A549 (cell line): Measurements from ENCODE around the gene OSBPL3. TPM values are rescaled to one million over a fixed set of nuclear protein-coding genes. Genes with fewer than 3 reads are reported as not detected.
A peak's percentile ranks its signal among the peaks of the same experiment; 100 is the strongest.

Source experiments
- ATAC-seq, 2 experiments: fragments of 200-7000 bp in 1 of 2; fragments of >200 bp in 1 of 2; cut with Nextera tagmentation in 1 of 2; cut with Tn5 transposase in 1 of 2; 3 replicates each; pipeline versions ENCODE4 v1.8.0 to v1.9.1; 2018 to 2020; ENCODE audit warnings: mild to moderate bottlenecking in 1 of 2, moderate library complexity in 1 of 2
- CTCF ChIA-PET: fragments of 300-600 bp; sonication (Branson Sonifier 250); formaldehyde crosslinking; extraction: SDS; loops from one replicate; lab custom pipeline; 2021; ENCODE audit warnings: antibody characterized with exemption, inconsistent platforms; lab: Yijun Ruan, JAX
- POLR2A ChIA-PET: fragments of 350-600 bp; formaldehyde crosslinking; extraction: SDS; loops from one replicate; lab custom pipeline; 2021; ENCODE audit warnings: antibody characterized with exemption, inconsistent platforms; lab: Yijun Ruan, JAX
- DNase-seq, 2 experiments: peaks; one replicate each; pipeline versions ENCODE4 v3.0.0 to v3.0.0-alpha.2; 2011 to 2016; ENCODE audit warnings: low read depth in 1 of 2, low spot score in 1 of 2
- FAIRE-seq: peaks from 2 replicates; lab custom pipeline; 2011; peaks lifted over from hg19 to GRCh38; lab: Jason Lieb, UNC
- H3K27ac ChIP-seq, 2 experiments: fragments of >200 bp; sonication (Bioruptor Twin); formaldehyde crosslinking; 3 replicates each; pipeline ENCODE4 v1.5.1; 2016 to 2017
- H3K4me1 ChIP-seq: fragments of >200 bp; sonication (Bioruptor Twin); formaldehyde crosslinking; 3 replicates; pipeline ENCODE4 v1.6.1; 2016
- H3K4me2 ChIP-seq: fragments of >200 bp; sonication (Bioruptor Twin); formaldehyde crosslinking; 3 replicates; pipeline ENCODE4 v1.6.1; 2016
- H3K4me3 ChIP-seq: fragments of >200 bp; sonication (Bioruptor Twin); formaldehyde crosslinking; 3 replicates; pipeline ENCODE4 v1.5.1; 2016
- H3K9me3 ChIP-seq: fragments of >200 bp; sonication (Bioruptor Twin); formaldehyde crosslinking; 3 replicates; pipeline ENCODE4 v1.6.1; 2016
- CBX2 ChIP-seq: fragments of 200-600 bp; sonication (generic); IDR thresholded peaks from 2 replicates; pipeline ENCODE4 v1.6.1; 2016; ENCODE audit warnings: low read depth, mild to moderate bottlenecking, borderline replicate concordance
- CHD4 ChIP-seq: fragments of 200-600 bp; sonication (generic); IDR thresholded peaks from 2 replicates; pipeline ENCODE4 v1.6.1; 2016; ENCODE audit warnings: antibody characterized with exemption, mild to moderate bottlenecking, borderline replicate concordance
- EP300 ChIP-seq, 2 experiments: fragments of >200 bp; sonication (Bioruptor Twin); formaldehyde crosslinking; IDR thresholded peaks; 2 replicates in 1 of 2; 3 replicates in 1 of 2; pipeline ENCODE4 v1.6.1; 2016 to 2017
- ESRRA ChIP-seq: fragments of 150-350 bp; IDR thresholded peaks from 2 replicates; pipeline ENCODE4 v1.6.1; 2014; ENCODE audit warnings: mild to moderate bottlenecking, low read length, borderline replicate concordance
- FOSB ChIP-seq: fragments of 250-450 bp; sonication (Bioruptor Pico); IDR thresholded peaks from 2 replicates; pipeline ENCODE4 v1.5.0; 2020; ENCODE audit warnings: mild to moderate bottlenecking, moderate library complexity
- GATA3 ChIP-seq: IDR thresholded peaks from 2 replicates; pipeline ENCODE4 v1.6.1; 2012; ENCODE audit warnings: borderline replicate concordance
- HEYL ChIP-seq: fragments of 250-450 bp; sonication (Bioruptor Pico); IDR thresholded peaks from 2 replicates; pipeline ENCODE4 v1.8.0; 2021; ENCODE audit warnings: mild to moderate bottlenecking, moderate library complexity
- HMGXB4 ChIP-seq: fragments of 250-450 bp; sonication (Bioruptor Pico); IDR thresholded peaks from 2 replicates; pipeline ENCODE4 v1.5.0; 2021; ENCODE audit warnings: mild to moderate bottlenecking, moderate library complexity, borderline replicate concordance
- HOXA7 ChIP-seq: fragments of 250-450 bp; sonication (Bioruptor Pico); IDR thresholded peaks from 2 replicates; pipeline ENCODE4 v1.5.0; 2020; ENCODE audit warnings: mild to moderate bottlenecking, moderate library complexity
- HOXB13 ChIP-seq: fragments of 250-450 bp; sonication (Bioruptor Pico); IDR thresholded peaks from 2 replicates; pipeline ENCODE4 v1.5.0; 2020; ENCODE audit warnings: low read depth, mild to moderate bottlenecking, moderate library complexity
- JUN ChIP-seq, 2 experiments: fragments of >200 bp; sonication (Bioruptor Twin); formaldehyde crosslinking; IDR thresholded peaks; 2 replicates in 1 of 2; 3 replicates in 1 of 2; pipeline ENCODE4 v1.6.1; 2016 to 2017
- KDM5A ChIP-seq: fragments of 200-600 bp; sonication (generic); IDR thresholded peaks from 2 replicates; pipeline ENCODE4 v1.6.1; 2016; ENCODE audit warnings: antibody characterized with exemption, mild to moderate bottlenecking
- MAFK ChIP-seq: fragments of 450-650 bp; IDR thresholded peaks from 2 replicates; pipeline ENCODE4 v1.6.1; 2014; ENCODE audit not compliant: partially characterized antibody
- MYC ChIP-seq: IDR thresholded peaks from 2 replicates; pipeline ENCODE4 v1.6.1; 2012; ENCODE audit warnings: mild to moderate bottlenecking, inconsistent platforms, low read length, improper control_type of control experiment, borderline replicate concordance
- NFE2L2 ChIP-seq: fragments of 150-350 bp; conservative IDR thresholded peaks from 2 replicates; pipeline ENCODE4 v1.6.1; 2014; ENCODE audit warnings: low read length
- NPAS2 ChIP-seq: fragments of 250-450 bp; sonication (Bioruptor Pico); IDR thresholded peaks from 2 replicates; pipeline ENCODE4 v1.8.0; 2022; ENCODE audit warnings: mild to moderate bottlenecking, moderate library complexity, borderline replicate concordance
- REST ChIP-seq: fragments of 200-600 bp; sonication (generic); IDR thresholded peaks from 2 replicates; pipeline ENCODE4 v1.6.1; 2016; ENCODE audit warnings: antibody characterized with exemption, mild to moderate bottlenecking, moderate library complexity
- RFX5 ChIP-seq: fragments of 450-650 bp; IDR thresholded peaks from 2 replicates; pipeline ENCODE4 v1.7.1; 2014; ENCODE audit warnings: antibody characterized with exemption, mild to moderate bottlenecking, moderate library complexity
- SREBF2 ChIP-seq: fragments of 450-650 bp; IDR thresholded peaks from 2 replicates; pipeline ENCODE4 v1.6.1; 2014; ENCODE audit warnings: mild to moderate bottlenecking, moderate library complexity
- TFCP2L1 ChIP-seq: fragments of 250-450 bp; sonication (Bioruptor Pico); IDR thresholded peaks from 2 replicates; pipeline ENCODE4 v1.5.0; 2021; ENCODE audit warnings: mild to moderate bottlenecking
- ZFP36 ChIP-seq: fragments of 450-650 bp; IDR thresholded peaks from 2 replicates; pipeline ENCODE4 v1.6.1; 2014; ENCODE audit warnings: borderline replicate concordance; ENCODE audit not compliant: partially characterized antibody
- ZNF302 ChIP-seq: fragments of 250-450 bp; sonication (Bioruptor Pico); IDR thresholded peaks from 2 replicates; pipeline ENCODE4 v1.9.0; 2021; ENCODE audit warnings: inconsistent platforms, mild to moderate bottlenecking, moderate library complexity
- WGBS: methylation state at CpG from one replicate; pipeline ENCODE4 v1.1.6; 2017; ENCODE audit errors: missing lambda C conversion rate; 5-methylcytosine and 5-hydroxymethylcytosine counted together
- polyA plus RNA-seq, 4 experiments: library from polyadenylated mRNA; depleted of rRNA in 3 of 4; stranded (reverse); fragments of >200 nt; fragmentation: RNase III in 1 of 4; extraction: RNeasy Plus Mini Kit Qiagen cat#74134 plus additional on column Dnase treatment in 1 of 4; gene quantifications; 2 replicates in 3 of 4; 3 replicates in 1 of 4; pipeline ENCODE4 v1.2.3, GENCODE V29; 2011 to 2017
- TF ChIP-seq, protein P1 (sequence below): IDR thresholded peaks from 2 replicates; pipeline ENCODE4 v1.6.1; 2012
- TF ChIP-seq, protein P2 (sequence below): fragments of 450-650 bp; IDR thresholded peaks from 2 replicates; pipeline ENCODE4 v1.6.1; 2014; ENCODE audit warnings: antibody characterized with exemption

The OSBPL3 gene
- polyA plus RNA-seq, 2 of the 4 experiments (the other 2 are of a cell fraction): 10.9 to 17.4 TPM

DNA sequence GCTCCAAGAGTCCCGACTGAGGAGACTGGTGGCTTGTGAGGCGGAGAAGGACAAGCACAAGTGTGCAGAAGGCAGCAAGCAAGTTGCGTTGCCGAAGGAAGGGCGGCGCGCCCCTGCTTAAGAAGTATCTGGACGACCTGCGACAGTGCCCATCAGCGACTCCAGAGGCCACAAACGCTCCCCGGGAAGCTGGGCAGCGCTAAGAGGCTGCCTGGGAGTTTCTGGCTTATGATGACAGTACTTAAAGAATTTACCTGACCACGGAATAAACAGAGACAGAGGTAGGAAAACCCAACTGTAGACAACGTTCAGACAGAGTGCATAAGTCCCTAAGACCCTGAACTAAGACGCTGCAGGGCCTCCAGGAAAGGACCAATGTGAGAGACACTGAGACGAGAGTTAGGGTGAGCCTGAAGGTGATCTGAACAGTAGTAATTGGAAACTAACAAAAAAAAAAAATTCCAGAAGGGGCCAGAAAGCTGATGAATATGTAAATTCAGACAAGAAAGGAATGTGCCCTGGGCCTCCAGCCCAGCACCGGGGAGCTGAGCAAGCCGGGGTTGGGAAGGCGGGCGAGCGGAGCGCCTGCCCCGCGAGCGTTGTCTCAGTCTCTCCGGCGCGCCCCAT is 1.0 kb downstream of the OSBPL3 start:
- Histone ChIP-seq H3K4me2 (peak overlapping the region; percentile 77), H3K4me3 (peak overlapping the region; percentile 75), H3K27ac (peak overlapping the region; percentile 81 to 90), H3K9me3 (no peaks in the 10 kb centered on the region), H3K4me1 (peaks cover 15% of the 10 kb centered on the region; the same call in 2 of the 3 replicates)
- ATAC-seq: no peak; a peak in 1 of 6 replicates
- TF ChIP-seq SREBF2: no peak
- no peak for TF ChIP-seq NPAS2 (CRISPR knock-in tag)
- no peak for TF ChIP-seq GATA3
- no peak for TF ChIP-seq HMGXB4
- TF ChIP-seq ZFP36: no peak
- TF ChIP-seq, protein P1, sequence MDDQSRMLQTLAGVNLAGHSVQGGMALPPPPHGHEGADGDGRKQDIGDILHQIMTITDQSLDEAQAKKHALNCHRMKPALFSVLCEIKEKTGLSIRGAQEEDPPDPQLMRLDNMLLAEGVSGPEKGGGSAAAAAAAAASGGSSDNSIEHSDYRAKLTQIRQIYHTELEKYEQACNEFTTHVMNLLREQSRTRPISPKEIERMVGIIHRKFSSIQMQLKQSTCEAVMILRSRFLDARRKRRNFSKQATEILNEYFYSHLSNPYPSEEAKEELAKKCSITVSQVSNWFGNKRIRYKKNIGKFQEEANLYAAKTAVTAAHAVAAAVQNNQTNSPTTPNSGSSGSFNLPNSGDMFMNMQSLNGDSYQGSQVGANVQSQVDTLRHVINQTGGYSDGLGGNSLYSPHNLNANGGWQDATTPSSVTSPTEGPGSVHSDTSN: no peak
- no peak for TF ChIP-seq EP300 (IDR thresholded peaks at IDR 0.05)
- TF ChIP-seq, protein P2, sequence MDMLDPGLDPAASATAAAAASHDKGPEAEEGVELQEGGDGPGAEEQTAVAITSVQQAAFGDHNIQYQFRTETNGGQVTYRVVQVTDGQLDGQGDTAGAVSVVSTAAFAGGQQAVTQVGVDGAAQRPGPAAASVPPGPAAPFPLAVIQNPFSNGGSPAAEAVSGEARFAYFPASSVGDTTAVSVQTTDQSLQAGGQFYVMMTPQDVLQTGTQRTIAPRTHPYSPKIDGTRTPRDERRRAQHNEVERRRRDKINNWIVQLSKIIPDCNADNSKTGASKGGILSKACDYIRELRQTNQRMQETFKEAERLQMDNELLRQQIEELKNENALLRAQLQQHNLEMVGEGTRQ: no peak
- DNase-seq: no peak
- WGBS: 46% methylated on average over 29 of the region's 29 CpGs
- ChIA-PET POLR2A (interaction anchor here (0.6 to 2.2 kb wide), 9 partner anchors 70 to 158 kb away, joined by 3 to 32 read pairs (median 4); partner anchors contain the start of gene CYCS), CTCF (interaction anchor here (0.7 to 7.3 kb wide), 57 partner anchors 8 to 406 kb away, joined by 3 to 76 read pairs (median 5); no protein-coding TSS in a partner anchor)
- no peak for FAIRE-seq

DNA sequence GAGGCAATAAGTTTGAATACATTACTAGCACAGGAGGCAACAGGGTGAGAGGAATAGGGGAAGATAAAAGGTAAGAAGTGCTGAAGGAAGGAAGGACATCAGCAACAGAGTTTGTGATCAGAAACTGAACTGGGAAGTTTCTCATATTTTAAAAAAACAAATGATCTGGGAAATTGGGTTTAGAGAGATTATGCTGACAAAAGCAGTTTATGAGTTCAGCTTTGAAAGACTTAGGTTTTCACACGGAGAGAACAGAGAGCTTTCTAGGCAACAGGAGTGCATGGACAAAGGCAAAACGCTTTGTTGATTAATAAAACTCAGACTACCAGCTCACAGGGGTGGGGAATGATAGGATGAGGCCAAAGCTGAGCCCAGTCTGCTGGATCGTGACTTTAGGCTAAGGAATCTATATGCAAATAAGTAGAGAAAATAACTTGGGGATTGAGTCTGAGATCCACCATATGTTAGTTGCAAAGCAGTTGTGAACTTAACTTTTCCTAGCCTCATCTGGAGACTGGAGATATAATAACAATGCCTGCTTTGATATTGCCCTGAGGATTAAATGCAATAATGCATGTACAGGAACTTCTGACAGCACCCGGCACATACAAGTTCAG is 4.2 kb downstream of the OSBPL3 start:
- Histone ChIP-seq H3K4me3 (no peak overlapping the region), H3K4me2 (no peak overlapping the region)
- ATAC-seq: no peak

DNA sequence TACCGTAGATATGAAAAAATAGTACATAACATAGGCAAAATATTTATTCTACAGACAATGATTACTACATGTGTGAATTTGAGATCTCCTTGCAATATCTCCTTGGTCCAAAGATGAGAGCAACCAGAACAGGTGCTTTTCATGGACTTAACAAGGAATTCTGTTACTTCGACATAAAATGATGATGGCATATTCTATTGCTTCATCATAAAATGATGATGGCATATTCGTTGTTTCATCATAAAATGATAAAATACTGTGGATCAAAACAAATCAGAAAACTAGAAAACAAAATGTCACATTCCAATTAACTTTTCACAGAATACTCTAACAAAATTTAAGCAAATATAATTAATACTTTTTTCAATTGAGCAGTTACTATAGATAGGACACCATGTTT is 4.8 kb downstream of the OSBPL3 start:
- Histone ChIP-seq H3K4me3 (no peak overlapping the region), H3K27ac (no peak overlapping the region), H3K4me1 (peaks cover 40% of the 10 kb centered on the region), H3K9me3 (no peaks in the 10 kb centered on the region), H3K4me2 (no peak overlapping the region)
- ChIA-PET POLR2A (no interaction called here), CTCF (interaction anchor here (1.2 to 1.4 kb wide), 2 partner anchors 12 to 162 kb away, joined by 3 read pairs; no protein-coding TSS in a partner anchor)
- ATAC-seq: no peak
- no peak for FAIRE-seq
- no peak for DNase-seq
- WGBS: 88% methylated on average over 3 of the region's 3 CpGs
- TF ChIP-seq RFX5 (no peak), CBX2 (no peak), REST (no peak), ZNF302 (CRISPR knock-in tag) (no peak), NPAS2 (CRISPR knock-in tag) (no peak), KDM5A (no peak), TFCP2L1 (no peak), HOXB13 (CRISPR knock-in tag) (no peak), MYC (no peak), ZFP36 (no peak), FOSB (CRISPR knock-in tag) (no peak)
- TF ChIP-seq, protein P2: no peak
- TF ChIP-seq, protein P1: no peak

More for the DNA sequence above, 4.2 kb downstream of the OSBPL3 start:
- Histone ChIP-seq H3K4me1 (peaks cover 37% of the 10 kb centered on the region), H3K9me3 (no peaks in the 10 kb centered on the region), H3K27ac (no peak overlapping the region)
- no peak for DNase-seq
- ChIA-PET CTCF (interaction anchor here (1.4 to 7.3 kb wide), 2 partner anchors 13 to 154 kb away, joined by 3 to 76 read pairs; no protein-coding TSS in a partner anchor), POLR2A (no interaction called here)
- 79% methylated on average over 4 of the region's 4 CpGs for WGBS
- no peak for TF ChIP-seq CHD4
- TF ChIP-seq JUN (IDR thresholded peaks at IDR 0.05): no peak
- TF ChIP-seq MAFK: peak; percentile 89
- no peak for TF ChIP-seq HOXA7 (CRISPR knock-in tag)
- no peak for TF ChIP-seq ESRRA
- TF ChIP-seq HEYL (CRISPR knock-in tag): no peak
- TF ChIP-seq GATA3: no peak
- TF ChIP-seq NFE2L2: no peak
- FAIRE-seq: no peak
